Measurements from ENCODE around the gene CSPG4.
"Not testable (repeated sequence)": the region's sequence is repeated elsewhere in the genome, so short reads cannot be mapped to it uniquely, and the experiment has no call there.

CSPG4 gene

GRCh38 chr15:75646112-75646943 lies 66.3 kb downstream of the CSPG4 start:
- no peak for DNase-seq

- DNase-seq = no peak
These were observed 68.3 kb downstream of the CSPG4 start for GRCh38 chr15:75644376-75644775.

DNA sequence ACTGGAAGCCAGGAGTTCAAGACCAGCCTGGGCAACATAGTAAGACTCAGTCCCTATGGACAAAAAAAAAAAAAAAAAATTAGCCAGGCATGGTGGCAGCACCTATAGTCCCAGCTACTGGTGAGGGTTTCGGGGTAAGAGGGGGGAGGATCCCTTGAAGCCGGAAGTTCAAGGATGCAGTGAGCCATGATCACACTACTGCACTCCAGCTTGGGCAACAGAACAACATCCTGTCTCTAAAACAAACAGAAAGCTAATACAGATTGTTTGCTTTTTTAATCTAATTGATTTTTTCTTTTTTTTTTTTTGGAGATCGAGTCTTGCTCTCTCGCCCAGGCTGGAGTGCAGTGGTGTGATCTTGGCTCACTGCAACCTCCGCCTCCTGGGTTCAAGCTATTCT lies 71.0 kb downstream of the CSPG4 start:
- no peak for DNase-seq

DNA sequence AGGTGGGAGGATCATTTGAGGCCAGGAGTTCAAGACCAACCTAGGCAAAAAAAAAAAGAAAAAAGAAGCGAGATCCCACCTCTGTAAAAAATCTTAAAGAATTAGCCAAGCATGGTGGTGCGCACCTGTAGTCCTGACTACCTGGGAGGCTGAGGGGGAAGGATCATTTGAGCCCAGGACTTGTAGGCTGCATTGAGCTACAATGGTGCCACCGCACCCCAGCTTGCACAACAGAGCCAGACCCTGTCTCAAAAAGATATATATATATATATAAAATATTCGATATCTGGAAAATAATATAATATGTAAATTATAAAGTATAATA lies 71.5 kb downstream of the CSPG4 start:
- no peak for DNase-seq

GRCh38 chr15:75640483-75641178 lies 72.0 kb downstream of the CSPG4 start:
- DNase-seq = peak; percentile 12

- DNase-seq = peak; percentile 95
These were observed 72.8 kb downstream of the CSPG4 start, which contains the start of gene IMP3 for GRCh38 chr15:75639709-75640482. Gene IMP3, minus strand, starts transcription at chr15:75640224. Its CDS starts 56 bp downstream, at chr15:75640168.

DNA sequence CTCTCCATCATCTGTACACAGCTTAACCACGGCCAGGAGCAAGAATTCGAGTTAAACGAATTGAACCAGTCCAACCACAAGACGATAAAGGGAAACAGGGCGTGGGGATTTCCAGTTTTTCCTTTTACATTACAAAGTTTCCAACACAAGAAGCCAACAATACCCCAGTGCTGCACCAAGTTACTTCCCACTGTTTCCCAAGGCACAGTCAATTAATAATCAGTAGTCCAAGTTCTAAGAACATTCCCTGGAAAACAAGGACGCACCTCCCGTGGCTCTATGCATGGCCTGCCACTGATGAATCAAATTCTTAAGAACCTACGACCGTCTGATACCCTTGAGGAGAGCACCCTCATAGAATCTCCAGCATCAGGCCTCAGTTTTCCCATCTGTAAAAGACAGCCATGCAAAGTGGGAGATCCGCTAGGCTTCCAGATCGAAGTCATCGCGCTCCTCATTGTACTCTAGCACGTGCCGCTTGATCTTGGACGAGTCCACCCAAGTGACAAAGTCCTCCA lies 73.4 kb downstream of the CSPG4 start:
- DNase-seq = no peak

DNA sequence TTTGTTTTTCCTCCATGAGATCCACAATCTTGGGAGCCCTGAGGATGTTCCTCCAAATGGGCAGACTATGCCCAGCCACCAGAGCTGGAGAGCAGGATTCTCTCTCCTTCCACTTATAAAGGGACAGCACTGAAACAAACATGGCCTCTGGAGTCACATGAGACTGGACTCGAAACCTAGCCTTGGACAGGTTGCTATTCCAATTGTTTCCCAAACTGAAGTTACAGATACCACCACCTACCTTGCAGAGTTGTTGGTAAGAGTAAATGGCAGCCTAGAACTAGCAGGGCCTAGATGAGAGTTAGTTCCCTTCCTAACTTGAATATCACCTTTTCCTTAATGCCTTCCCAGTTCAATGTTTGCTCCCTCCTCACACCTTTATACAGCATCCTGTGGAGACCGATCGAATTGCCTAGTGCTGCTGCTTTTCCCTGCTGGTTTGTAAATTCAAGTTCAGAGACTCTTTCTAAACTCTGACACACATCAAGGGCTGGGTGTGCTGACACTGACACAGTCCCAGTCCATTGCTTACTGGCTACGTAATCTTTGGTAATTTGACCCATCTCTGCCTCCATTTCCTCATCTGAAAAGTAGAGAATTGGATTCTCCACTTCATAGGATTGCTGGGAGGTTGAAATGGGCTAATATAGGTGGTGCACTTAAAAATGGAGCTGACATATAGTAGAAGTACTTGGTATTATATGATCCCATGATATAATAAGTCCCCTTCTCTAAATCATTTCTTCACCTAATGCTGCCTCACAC lies 75.2 kb downstream of the CSPG4 start:
- DNase-seq = no peak

GRCh38 chr15:75636026-75636425 lies 76.6 kb downstream of the CSPG4 start:
- DNase-seq = no peak

DNA sequence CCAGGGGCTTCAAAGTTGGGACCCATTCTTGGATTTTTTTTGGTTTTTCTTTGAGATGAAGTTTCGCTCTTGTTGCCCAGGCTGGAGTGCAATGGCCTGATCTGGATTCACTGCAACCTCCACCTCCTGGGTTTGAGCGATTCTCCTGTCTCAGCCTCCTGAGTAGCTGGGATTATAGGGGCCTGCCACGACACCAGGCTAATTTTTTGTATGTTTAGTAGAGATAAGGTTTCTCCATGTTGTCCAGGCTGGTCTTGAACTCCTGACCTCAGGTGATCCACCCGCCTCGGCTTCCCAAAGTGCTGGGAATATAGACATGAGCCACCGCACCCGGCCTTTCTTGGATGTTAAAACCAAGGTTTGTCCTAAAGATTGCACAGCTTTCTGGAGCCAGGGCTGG lies 78.7 kb downstream of the CSPG4 start:
- not testable (repeated sequence) for DNase-seq

DNA sequence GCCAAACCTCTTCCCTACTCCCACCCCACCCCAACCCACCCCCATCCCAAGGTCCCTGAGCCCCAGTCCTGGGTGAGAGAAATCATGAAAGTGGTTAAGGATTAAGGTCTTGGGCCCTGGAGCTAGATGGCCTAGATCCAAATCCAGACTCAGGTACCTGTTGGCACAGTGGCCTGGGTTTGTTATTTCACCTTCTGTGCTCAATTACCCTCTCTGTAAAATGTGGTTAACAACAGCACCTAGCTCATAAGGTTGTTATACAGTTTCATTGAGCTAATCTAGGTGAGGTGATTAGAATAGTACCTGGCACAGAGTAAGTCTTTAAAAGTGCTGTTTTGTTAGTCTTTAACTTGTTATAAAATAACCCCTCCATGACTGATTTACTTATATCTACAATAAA lies 80.7 kb downstream of the CSPG4 start:
- DNase-seq = no peak

DNA sequence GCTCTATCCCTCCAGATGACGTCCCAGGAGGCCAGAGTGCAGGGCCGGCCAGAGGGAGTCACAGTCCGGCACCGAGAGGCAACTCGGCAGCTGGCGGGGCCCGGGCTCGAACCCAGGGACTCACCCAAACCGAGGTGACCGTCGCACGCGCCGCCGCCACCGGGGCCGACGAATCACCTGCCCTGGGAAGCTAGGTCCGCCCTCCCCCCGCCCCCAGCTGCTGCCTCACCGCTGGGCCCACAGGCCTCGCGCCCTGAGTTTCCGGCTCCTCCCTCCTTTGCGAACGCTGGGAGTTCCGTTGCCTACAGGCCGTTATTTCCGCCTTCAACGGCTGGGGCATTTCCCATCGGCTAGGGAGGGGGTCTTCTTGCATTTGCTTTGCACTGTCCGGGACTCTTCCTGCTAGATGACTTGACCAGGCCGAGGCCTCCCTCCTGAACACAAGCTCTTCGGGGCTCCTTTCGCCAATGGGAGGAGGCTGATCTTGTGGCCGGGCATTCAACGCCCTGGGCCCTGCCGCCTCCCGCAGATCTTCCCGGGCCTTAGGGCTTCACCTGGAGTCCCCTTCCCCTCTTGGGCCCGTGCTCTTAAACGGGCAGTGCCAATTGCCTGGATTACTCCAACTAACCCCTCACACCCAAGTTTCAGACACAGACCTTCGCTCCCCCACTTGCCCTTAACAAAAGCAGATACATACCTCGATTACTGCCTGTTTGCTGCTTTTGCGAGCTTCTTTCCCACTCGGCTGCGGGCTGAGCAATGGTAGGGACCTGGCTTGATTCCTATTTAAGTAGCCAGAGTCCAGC lies 86.9 kb downstream of the CSPG4 start, which contains the start of gene SNUPN:
Gene SNUPN, minus strand, starts transcription at position 184 of the 806 bp plus-strand sequence. CDS start 4,674 bp downstream, outside the sequence.
- DNase-seq = peak; percentile 83

All from NCI-H1092 (cell line).